Measurements from ENCODE around the gene SHROOM4. TPM values are rescaled to one million over a fixed set of nuclear protein-coding genes. Genes with fewer than 3 reads are reported as not detected.

Gene SHROOM4
- total RNA-seq, 2 experiments from 2014 or later: not detected

DNA sequence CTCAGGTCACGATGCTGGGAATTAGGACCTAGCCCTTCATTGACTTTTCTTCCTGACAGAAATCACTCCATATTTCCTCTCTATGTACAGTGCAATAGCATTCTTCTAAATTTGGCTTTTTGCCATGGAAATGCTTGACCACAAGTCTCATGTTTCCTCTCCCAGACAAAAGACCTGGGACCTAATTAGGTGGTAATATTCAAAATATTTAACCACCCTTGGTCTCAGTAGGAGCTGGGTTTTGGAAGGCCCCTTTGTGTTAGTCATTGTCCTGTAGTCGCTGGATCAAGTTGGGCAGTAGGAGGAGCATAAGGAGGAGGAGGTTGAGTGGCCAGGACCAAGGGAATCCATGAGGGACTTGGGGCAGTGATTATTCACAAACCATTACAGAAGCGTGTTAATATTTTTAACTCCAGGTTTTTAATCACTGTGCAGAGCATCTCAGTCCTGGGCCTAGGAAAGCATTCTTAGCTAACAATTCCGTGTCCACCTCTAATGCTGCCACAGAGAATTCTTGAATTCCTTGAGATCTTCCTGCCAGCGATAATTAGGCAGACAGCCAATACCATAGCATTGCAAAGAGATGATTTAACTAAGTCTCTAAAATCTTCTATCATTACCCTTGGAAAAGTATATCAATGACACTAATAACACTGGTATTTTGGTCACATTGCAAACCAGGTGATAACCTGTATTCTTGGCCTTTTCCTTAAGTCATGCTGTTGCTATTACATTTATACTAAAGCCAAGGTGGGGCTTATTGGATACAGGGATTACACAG is 25.0 kb upstream of the SHROOM4 start:
- Histone ChIP-seq H3K27ac (ENCODE audit: low read depth in 1 of 2, low read length in 2 of 2) (no peak overlapping the region), H3K4me1 (ENCODE audit: insufficient read depth, low read length) (no peaks in the 10 kb centered on the region), H3K9me3 (ENCODE audit: control insufficient read depth in 1 of 2, insufficient read depth in 1 of 2, low read length in 2 of 2) (no peaks in the 10 kb centered on the region), H3K36me3 (ENCODE audit: insufficient read depth, low read length) (no peaks in the 10 kb centered on the region), H3K27me3 (ENCODE audit: control insufficient read depth in 1 of 2, insufficient read depth in 2 of 2, low read length in 2 of 2) (no peaks in the 10 kb centered on the region), H3K4me3 (ENCODE audit: low read length) (no peak overlapping the region)
- intact Hi-C loops (cut with DNase I, micrococcal nuclease): no loop called here
- TF ChIP-seq, protein P1, sequence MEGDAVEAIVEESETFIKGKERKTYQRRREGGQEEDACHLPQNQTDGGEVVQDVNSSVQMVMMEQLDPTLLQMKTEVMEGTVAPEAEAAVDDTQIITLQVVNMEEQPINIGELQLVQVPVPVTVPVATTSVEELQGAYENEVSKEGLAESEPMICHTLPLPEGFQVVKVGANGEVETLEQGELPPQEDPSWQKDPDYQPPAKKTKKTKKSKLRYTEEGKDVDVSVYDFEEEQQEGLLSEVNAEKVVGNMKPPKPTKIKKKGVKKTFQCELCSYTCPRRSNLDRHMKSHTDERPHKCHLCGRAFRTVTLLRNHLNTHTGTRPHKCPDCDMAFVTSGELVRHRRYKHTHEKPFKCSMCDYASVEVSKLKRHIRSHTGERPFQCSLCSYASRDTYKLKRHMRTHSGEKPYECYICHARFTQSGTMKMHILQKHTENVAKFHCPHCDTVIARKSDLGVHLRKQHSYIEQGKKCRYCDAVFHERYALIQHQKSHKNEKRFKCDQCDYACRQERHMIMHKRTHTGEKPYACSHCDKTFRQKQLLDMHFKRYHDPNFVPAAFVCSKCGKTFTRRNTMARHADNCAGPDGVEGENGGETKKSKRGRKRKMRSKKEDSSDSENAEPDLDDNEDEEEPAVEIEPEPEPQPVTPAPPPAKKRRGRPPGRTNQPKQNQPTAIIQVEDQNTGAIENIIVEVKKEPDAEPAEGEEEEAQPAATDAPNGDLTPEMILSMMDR (IDR thresholded peaks at IDR 0.05): no peak
- CTCF ChIA-PET: no interaction called here
- ATAC-seq (ENCODE audit: poor library complexity) (no peak), DNase-seq (no peak)
- POLR2A ChIA-PET: no interaction called here
- Mint-ChIP-seq H3K27ac (no peak overlapping the region), H3K9me3 (no peaks in the 10 kb centered on the region), H3K4me3 (no peak overlapping the region), H3K36me3 (ENCODE audit: low read depth) (no peaks in the 10 kb centered on the region), H3K27me3 (no peaks in the 10 kb centered on the region), H3K4me1 (ENCODE audit: low read depth) (no peaks in the 10 kb centered on the region)

DNA sequence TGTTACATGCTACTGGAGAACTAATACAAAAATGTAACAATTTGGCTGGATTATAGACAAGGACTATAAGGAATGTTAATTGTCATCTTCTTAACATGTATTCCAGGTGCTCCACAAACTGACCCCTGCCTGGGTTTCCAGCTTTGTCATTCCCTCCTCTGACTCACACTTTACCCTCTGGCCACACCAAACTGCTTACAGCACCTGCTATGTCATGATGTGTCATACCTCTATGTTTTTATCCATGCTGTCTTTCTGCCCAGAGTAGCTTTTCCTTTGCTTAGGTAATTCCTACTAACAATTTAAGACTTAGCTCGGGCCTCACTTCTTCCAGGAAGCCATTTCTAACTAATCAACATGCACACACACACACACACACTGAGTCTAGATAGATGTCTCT is 14.0 kb upstream of the SHROOM4 start:
- Histone ChIP-seq H3K4me3 (ENCODE audit: low read length) (no peak overlapping the region), H3K4me1 (ENCODE audit: insufficient read depth, low read length) (no peaks in the 10 kb centered on the region), H3K27ac (ENCODE audit: low read depth in 1 of 2, low read length in 2 of 2) (no peak overlapping the region), H3K27me3 (ENCODE audit: control insufficient read depth in 1 of 2, insufficient read depth in 2 of 2, low read length in 2 of 2) (no peaks in the 10 kb centered on the region), H3K9me3 (ENCODE audit: control insufficient read depth in 1 of 2, insufficient read depth in 1 of 2, low read length in 2 of 2) (no peaks in the 10 kb centered on the region), H3K36me3 (ENCODE audit: insufficient read depth, low read length) (no peaks in the 10 kb centered on the region)
- intact Hi-C loops (cut with DNase I, micrococcal nuclease): no loop called here
- Mint-ChIP-seq H3K4me1 (ENCODE audit: low read depth) (no peaks in the 10 kb centered on the region), H3K9me3 (no peaks in the 10 kb centered on the region), H3K36me3 (ENCODE audit: low read depth) (no peaks in the 10 kb centered on the region), H3K4me3 (no peak overlapping the region), H3K27me3 (no peaks in the 10 kb centered on the region), H3K27ac (no peak overlapping the region)
- DNase-seq: no peak
- TF ChIP-seq, protein P1 (IDR thresholded peaks at IDR 0.05): no peak
- ATAC-seq (ENCODE audit: poor library complexity): no peak
- ChIA-PET POLR2A (no interaction called here), CTCF (no interaction called here)

GRCh38 chrX:50825825-50826224 is 11.8 kb upstream of the SHROOM4 start:
- Mint-ChIP-seq H3K27me3 (no peaks in the 10 kb centered on the region), H3K4me1 (ENCODE audit: low read depth) (no peaks in the 10 kb centered on the region), H3K36me3 (ENCODE audit: low read depth) (no peaks in the 10 kb centered on the region), H3K9me3 (no peaks in the 10 kb centered on the region), H3K27ac (no peak overlapping the region), H3K4me3 (no peak overlapping the region)
- TF ChIP-seq, protein P1 (IDR thresholded peaks at IDR 0.05): no peak
- Histone ChIP-seq H3K27me3 (ENCODE audit: control insufficient read depth in 1 of 2, insufficient read depth in 2 of 2, low read length in 2 of 2) (no peaks in the 10 kb centered on the region), H3K4me3 (ENCODE audit: low read length) (no peak overlapping the region), H3K27ac (ENCODE audit: low read depth in 1 of 2, low read length in 2 of 2) (no peak overlapping the region), H3K4me1 (ENCODE audit: insufficient read depth, low read length) (no peaks in the 10 kb centered on the region), H3K9me3 (ENCODE audit: control insufficient read depth in 1 of 2, insufficient read depth in 1 of 2, low read length in 2 of 2) (no peaks in the 10 kb centered on the region), H3K36me3 (ENCODE audit: insufficient read depth, low read length) (no peaks in the 10 kb centered on the region)
- no peak for ATAC-seq (ENCODE audit: poor library complexity)
- POLR2A ChIA-PET: no interaction called here
- CTCF ChIA-PET: no interaction called here
- DNase-seq: no peak
- intact Hi-C loops (cut with DNase I, micrococcal nuclease): no loop called here

All from CD4-positive, alpha-beta T cell (primary cell).